ENCODE measurements around the gene FAM187B.
"Not testable (repeated sequence)": the region's sequence is repeated elsewhere in the genome, so short reads cannot be mapped to it uniquely, and the experiment has no call there.

The FAM187B gene

DNA sequence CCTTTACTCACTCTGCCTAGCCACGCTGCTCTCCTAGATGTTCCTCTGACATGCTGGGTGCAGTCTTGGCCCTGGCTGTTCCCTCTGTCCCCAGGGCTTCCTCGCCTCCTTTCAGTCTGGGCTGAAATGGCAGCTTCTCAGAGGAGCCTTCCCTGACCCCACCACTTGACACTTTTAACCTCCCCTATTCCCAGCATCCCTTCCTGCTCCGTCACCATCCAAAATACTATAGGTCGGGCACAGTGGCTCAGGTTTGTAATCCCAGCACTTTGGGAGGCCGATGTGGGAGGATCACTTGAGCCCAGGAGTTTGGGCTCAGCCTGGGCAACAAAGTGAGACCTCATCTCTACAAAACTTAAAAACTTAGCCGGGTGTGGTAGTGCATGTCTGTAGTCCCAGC is 2.6 kb downstream of the FAM187B start:
- ChIA-PET CTCF (interaction anchor here (1.3 to 2.0 kb wide), 4 partner anchors 10 to 253 kb away, joined by 3 to 4 read pairs (median 4); no protein-coding TSS in a partner anchor), POLR2A (no interaction called here)
- peak; percentile 3 for DNase-seq (ENCODE audit: extremely low spot score)
- TF ChIP-seq, protein P1, sequence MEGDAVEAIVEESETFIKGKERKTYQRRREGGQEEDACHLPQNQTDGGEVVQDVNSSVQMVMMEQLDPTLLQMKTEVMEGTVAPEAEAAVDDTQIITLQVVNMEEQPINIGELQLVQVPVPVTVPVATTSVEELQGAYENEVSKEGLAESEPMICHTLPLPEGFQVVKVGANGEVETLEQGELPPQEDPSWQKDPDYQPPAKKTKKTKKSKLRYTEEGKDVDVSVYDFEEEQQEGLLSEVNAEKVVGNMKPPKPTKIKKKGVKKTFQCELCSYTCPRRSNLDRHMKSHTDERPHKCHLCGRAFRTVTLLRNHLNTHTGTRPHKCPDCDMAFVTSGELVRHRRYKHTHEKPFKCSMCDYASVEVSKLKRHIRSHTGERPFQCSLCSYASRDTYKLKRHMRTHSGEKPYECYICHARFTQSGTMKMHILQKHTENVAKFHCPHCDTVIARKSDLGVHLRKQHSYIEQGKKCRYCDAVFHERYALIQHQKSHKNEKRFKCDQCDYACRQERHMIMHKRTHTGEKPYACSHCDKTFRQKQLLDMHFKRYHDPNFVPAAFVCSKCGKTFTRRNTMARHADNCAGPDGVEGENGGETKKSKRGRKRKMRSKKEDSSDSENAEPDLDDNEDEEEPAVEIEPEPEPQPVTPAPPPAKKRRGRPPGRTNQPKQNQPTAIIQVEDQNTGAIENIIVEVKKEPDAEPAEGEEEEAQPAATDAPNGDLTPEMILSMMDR (IDR thresholded peaks at IDR 0.05; ENCODE audit: control extremely low read depth, extremely low read depth, low read depth, missing control alignments), result no peak

DNA sequence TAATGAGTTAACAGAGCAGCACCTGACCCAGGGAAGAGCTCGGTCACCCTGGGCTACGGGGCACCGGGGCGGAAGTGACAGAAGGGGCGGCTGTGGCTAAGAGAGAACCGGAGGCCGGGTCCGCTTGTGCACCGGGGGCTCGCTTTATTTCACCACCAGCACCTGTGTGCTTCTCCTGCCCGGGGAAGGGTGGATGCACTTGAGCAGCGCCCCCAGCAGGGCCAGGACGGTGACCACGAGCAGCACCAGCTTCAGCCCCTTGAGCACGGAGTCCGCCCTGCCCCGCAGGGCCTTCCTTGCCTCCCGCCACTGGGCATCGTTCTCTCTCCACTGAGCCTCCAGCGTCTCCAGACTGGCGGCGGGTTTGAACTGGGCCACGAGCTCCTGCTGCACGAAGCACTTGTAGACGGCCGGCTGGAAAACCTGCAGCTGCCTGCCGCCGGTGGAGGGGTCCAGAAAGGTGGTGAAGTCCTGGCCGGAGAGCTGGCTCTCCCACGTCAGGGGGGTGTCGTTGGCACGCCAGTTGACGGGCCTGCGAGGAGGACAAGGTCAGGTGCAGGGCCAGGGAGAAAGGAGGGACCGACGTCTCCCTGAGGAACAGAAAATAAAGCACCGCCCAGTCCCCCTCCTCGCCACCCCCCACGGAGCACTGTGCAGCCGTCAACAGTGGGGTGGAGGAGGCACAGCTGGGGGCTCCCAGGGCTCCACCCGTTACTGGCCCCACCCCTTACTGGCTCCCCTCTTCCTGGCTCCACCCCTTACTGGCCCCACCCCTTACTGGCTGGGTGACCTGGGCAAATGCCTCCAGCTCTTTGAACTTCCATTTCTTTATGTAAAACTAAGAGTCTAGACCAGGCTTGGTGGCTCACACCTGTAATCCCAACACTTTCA is 3.6 kb downstream of the FAM187B start:
- TF ChIP-seq, protein P1 (IDR thresholded peaks at IDR 0.05; ENCODE audit: control extremely low read depth, extremely low read depth, low read depth, missing control alignments), result no peak
- DNase-seq (ENCODE audit: extremely low spot score), result peak; percentile 16
- CTCF ChIA-PET, result interaction anchor here (1.1 to 2.0 kb wide), 5 partner anchors 11 to 252 kb away, joined by 3 to 4 read pairs (median 4); no protein-coding TSS in a partner anchor
- POLR2A ChIA-PET, result no interaction called here

DNA sequence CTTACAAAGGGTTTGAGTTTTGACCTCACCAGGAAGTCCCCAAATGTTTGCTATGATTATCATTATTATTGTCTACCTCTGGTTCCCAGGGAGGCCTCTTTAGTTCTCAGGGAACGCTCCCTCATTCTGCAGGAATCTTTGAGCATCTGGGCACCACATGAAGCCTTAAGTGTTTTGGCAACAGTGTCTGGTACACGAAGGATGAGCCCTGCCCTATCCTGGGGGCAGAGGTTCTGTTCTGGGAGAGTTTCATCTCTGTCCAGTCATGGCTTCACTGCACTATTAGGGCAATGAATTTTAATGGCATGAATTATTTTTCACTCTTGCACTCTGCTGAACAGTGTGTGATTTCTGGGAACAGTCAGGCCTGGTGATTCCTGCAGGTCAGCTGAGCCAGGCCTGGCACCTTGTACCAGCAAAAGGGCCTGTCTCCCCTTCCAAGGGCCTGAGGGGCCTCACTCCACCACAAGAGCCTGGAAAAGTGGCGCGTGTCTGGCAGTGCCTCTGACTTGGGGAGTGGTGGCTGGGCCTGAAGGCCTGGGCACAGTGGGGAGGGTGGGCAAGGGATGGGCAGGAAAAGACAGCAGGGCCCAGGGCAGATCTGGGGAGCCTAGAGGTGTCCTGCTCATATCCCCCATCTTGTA is 4.6 kb downstream of the FAM187B start:
- DNase-seq (ENCODE audit: extremely low spot score), result peak; percentile 10
- CTCF ChIA-PET, result interaction anchor here (1.1 to 1.5 kb wide), 2 partner anchors 12 to 14 kb away, joined by 3 to 4 read pairs; no protein-coding TSS in a partner anchor
- POLR2A ChIA-PET, result no interaction called here
- TF ChIP-seq, protein P1 (IDR thresholded peaks at IDR 0.05; ENCODE audit: control extremely low read depth, extremely low read depth, low read depth, missing control alignments), result no peak

DNA sequence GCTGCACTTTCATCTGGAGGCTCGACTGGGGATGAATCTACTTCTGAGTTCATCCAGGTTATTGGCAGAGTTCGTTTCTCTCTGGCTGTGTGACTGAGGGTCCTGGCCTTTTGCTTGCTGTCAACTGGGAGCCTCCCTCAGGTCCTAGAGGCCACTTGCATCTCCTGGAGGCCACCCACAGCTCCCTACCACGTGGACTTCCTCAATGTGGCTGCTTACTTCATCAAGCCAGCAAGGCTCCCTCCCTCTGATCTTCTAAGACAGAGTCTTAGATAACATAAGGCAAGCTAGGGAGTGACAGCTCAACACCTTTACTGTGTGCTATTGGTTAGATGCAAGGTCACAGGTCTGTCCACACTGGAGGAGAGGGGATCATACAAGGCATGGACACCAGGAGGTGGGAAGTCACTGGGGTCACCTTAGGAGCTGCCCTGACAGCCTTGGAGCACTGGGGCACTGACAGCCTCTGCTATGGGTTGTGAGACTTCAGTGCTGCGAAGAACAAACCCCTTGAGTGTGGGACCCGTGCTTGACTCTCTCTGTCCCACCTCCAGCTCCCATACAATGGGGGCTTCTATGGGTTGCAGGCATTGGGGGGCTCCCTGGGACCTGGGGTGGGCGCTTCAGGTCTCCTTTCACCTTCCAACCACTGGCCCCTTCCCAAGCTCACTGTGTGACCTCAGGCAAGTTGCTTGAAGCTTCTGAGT is 5.3 kb downstream of the FAM187B start:
- POLR2A ChIA-PET, result no interaction called here
- CTCF ChIA-PET, result interaction anchor here (1.0 to 1.5 kb wide), 3 partner anchors 12 to 155 kb away, joined by 3 to 4 read pairs (median 4); no protein-coding TSS in a partner anchor
- DNase-seq (ENCODE audit: extremely low spot score), result peak; percentile 5
- TF ChIP-seq, protein P1 (IDR thresholded peaks at IDR 0.05; ENCODE audit: control extremely low read depth, extremely low read depth, low read depth, missing control alignments), result no peak

DNA sequence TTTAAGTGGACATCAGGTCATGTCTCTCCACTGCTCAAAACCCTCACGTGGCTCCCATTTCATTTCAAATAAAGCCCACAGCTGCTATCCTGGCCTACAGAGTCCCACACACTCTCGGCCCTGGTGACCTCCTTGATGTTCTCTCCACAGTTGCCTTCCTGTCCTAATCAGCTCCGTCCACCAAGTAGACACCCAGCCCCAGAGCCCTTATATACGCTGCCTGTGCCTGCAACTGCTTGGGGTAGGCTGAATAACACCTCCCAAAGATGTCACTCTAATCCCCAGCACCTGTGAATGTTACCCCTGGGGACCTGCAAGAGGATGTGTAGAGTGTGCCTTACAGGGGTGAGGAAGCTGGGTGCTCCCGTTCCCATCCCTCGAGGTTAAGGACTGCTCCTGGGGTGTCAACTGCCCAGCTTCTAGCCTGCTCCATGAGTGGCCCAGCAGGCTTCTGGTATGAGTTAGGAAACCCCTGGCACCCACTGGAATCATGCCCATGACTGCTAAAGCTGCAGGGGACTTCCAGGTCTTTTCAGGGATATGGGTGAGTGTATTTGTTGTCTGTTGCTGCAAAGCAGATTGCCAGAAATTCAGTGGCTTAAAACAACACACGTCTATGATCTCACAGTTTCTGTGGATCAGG is 6.0 kb downstream of the FAM187B start:
- CTCF ChIA-PET, result interaction anchor here (1.0 to 1.5 kb wide), 3 partner anchors 13 to 155 kb away, joined by 3 to 4 read pairs (median 4); no protein-coding TSS in a partner anchor
- POLR2A ChIA-PET, result no interaction called here
- TF ChIP-seq, protein P1 (IDR thresholded peaks at IDR 0.05; ENCODE audit: control extremely low read depth, extremely low read depth, low read depth, missing control alignments), result no peak
- DNase-seq (ENCODE audit: extremely low spot score), result peak; percentile 2

DNA sequence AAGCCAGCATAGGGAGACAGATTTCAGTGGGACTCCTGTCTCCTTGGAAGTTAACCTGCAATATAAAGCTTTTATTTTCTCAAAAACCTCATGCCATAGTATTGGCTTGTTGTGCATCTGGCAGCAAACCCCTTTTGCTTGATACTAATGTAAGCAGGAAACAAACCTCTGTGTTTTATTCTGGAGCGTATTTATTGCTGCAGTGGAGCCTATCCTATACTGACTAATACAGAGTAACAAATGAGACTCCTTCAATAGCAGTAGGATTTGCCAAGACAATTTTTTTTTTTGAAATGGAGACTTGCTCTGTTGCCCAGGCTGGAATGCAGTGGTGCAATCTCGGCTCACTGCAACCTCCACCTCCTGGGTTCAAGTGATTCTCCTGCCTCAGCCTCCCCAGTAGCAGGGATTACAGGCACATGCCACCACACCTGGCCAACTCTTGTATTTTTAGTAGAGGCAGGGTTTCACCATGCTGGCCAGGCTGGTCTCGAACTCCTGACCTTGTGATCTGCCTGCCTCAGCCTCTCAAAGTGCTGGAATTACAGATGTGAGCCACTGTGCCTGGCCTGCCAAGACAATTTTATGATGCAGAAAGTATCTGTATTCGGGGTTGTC is 7.5 kb downstream of the FAM187B start:
- DNase-seq (ENCODE audit: extremely low spot score); POLR2A ChIA-PET: not testable (repeated sequence)
- CTCF ChIA-PET, result interaction anchor here (0.7 kb wide), 1 partner anchor 79 kb away, joined by 3 read pairs; no protein-coding TSS in a partner anchor
